ENCODE measurements around the gene DOCK4.

Gene DOCK4

DNA sequence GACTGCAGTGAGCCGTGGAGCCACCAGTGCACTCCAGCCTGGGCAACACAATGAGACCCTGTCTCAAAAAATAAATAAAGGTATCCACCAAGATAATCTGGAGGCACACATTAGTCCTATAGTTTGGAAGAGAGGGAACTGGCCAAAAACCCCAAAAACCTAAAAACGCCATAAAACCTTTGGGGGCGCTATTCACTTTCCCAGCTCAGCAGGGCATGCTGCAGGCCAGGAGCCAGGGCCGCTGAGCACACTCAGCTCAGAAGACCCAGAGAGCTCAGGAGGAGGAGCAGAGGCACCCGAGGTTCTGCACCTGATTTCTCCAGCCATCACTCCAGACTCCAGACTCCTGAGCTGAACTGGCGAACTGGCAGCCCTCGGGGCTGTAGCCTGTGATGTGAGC is 476.7 kb downstream of the DOCK4 start:
- H3K27ac ChIP-seq: no peak overlapping the region
- no peak for TF ChIP-seq ZFX (IDR thresholded peaks at IDR 0.05; ENCODE audit: borderline replicate concordance)
- TF ChIP-seq, protein P1, sequence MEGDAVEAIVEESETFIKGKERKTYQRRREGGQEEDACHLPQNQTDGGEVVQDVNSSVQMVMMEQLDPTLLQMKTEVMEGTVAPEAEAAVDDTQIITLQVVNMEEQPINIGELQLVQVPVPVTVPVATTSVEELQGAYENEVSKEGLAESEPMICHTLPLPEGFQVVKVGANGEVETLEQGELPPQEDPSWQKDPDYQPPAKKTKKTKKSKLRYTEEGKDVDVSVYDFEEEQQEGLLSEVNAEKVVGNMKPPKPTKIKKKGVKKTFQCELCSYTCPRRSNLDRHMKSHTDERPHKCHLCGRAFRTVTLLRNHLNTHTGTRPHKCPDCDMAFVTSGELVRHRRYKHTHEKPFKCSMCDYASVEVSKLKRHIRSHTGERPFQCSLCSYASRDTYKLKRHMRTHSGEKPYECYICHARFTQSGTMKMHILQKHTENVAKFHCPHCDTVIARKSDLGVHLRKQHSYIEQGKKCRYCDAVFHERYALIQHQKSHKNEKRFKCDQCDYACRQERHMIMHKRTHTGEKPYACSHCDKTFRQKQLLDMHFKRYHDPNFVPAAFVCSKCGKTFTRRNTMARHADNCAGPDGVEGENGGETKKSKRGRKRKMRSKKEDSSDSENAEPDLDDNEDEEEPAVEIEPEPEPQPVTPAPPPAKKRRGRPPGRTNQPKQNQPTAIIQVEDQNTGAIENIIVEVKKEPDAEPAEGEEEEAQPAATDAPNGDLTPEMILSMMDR (IDR thresholded peaks at IDR 0.05): no peak

- no peak for TF ChIP-seq ZFX (IDR thresholded peaks at IDR 0.05; ENCODE audit: borderline replicate concordance)
- TF ChIP-seq, protein P1 (IDR thresholded peaks at IDR 0.05): no peak
- no peak overlapping the region for H3K27ac ChIP-seq
Measured at GRCh38 chr7:111728635-111728995, 477.6 kb downstream of the DOCK4 start.

GRCh38 chr7:111727905-111728634 is 478.1 kb downstream of the DOCK4 start:
- TF ChIP-seq, protein P1 (IDR thresholded peaks at IDR 0.05): no peak
- no peak for TF ChIP-seq ZFX (IDR thresholded peaks at IDR 0.05; ENCODE audit: borderline replicate concordance)
- no peak overlapping the region for H3K27ac ChIP-seq

- no peak overlapping the region for H3K27ac ChIP-seq
- TF ChIP-seq ZFX (IDR thresholded peaks at IDR 0.05; ENCODE audit: borderline replicate concordance): no peak
- TF ChIP-seq, protein P1 (IDR thresholded peaks at IDR 0.05): no peak
Measured at GRCh38 chr7:111718886-111719285, 487.3 kb downstream of the DOCK4 start.

DNA sequence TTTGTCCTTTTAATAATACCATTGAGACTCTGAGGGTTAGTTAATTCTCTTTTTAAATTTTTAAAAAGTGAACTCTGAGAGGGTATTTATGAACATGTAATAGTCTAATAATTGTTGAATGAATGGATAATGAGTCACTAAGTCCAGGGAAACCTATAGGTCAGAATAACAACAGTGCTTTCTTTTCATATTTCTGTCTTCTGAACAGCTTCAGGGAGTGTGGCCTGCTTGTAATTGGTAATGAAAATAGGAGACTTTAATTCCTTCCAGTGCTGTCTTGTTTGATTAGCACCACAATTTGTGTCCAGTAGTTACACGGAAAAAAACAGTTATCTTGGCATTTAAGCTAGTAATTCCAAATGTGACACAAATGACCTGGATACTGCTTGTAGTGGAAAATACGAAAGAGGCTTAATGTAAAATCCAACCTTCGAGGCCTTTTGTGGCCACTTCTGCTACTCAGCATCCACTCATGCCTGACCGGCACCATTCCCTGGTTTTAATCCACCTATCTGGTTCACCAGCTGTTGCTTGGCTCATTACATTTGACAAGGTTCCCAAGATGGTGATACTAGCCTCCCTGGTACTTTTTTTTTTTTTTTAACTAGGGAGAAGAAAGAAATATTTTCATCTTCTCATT is 494.7 kb downstream of the DOCK4 start:
- H3K27ac ChIP-seq: no peak overlapping the region
- no peak for TF ChIP-seq ZFX (IDR thresholded peaks at IDR 0.05; ENCODE audit: borderline replicate concordance)
- TF ChIP-seq, protein P1 (IDR thresholded peaks at IDR 0.05): no peak

- H3K27ac ChIP-seq: no peak overlapping the region
- TF ChIP-seq, protein P1 (IDR thresholded peaks at IDR 0.05): no peak
- TF ChIP-seq ZFX (IDR thresholded peaks at IDR 0.05; ENCODE audit: borderline replicate concordance): no peak
Measured at GRCh38 chr7:111710839-111711380, 495.3 kb downstream of the DOCK4 start.

GRCh38 chr7:111708072-111708471 is 498.1 kb downstream of the DOCK4 start:
- H3K27ac ChIP-seq: no peak overlapping the region
- TF ChIP-seq ZFX (IDR thresholded peaks at IDR 0.05; ENCODE audit: borderline replicate concordance): no peak
- TF ChIP-seq, protein P1 (IDR thresholded peaks at IDR 0.05): no peak

Measured in 22Rv1 (cell line).